GM21619 (cell line): ENCODE data around the gene KRT77.
"Not testable (repeated sequence)": the region's sequence is repeated elsewhere in the genome, so short reads cannot be mapped to it uniquely, and the experiment has no call there.

Source experiments
- ATAC-seq: cut with Tn5 transposase; IDR thresholded peaks from one replicate; pipeline ENCODE4 v1.9.1; 2021; ENCODE audit not compliant: unreplicated experiment

Gene KRT77

DNA sequence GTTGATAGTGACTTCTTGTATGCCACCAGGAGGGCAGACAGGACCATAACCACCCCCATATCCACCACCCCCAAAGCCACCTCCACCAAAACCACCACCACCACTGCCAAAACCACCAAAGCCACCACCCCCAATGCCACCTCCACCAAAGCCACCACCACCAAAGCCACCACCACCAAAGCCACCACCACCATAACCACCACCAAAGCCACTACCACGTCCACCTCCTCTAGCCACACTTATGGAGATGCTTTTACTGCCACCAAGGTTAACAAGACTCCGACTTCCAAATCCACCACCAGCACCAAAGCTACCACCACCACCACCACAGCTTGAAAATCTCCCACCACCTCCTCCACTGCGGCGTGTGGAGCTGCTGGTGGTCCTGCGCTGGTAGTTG is 23.4 kb downstream of the KRT77 start:
- ATAC-seq = no peak

GRCh38 chr12:52677671-52678070 is 25.7 kb downstream of the KRT77 start:
- ATAC-seq = no peak

DNA sequence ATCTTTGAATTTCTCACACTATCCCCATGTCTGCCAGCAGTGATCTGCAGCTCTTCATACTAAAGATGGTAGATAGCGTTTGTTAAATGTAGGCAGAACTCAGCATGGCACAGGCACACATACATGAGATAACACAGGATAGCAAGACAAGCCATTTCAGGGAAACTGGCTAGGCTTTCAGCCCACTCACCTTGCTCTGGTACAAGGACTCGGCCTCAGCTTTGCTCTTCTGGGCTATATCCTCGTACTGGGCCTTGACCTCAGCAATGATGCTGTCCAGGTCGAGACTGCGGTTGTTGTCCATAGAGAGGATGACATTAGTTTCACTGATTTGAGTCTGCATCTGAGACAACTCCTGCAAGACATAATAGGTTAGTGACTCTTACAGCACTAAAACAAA is 26.2 kb downstream of the KRT77 start:
- no peak for ATAC-seq

- ATAC-seq = no peak
Observed at GRCh38 chr12:52676163-52676562, 27.2 kb downstream of the KRT77 start.

DNA sequence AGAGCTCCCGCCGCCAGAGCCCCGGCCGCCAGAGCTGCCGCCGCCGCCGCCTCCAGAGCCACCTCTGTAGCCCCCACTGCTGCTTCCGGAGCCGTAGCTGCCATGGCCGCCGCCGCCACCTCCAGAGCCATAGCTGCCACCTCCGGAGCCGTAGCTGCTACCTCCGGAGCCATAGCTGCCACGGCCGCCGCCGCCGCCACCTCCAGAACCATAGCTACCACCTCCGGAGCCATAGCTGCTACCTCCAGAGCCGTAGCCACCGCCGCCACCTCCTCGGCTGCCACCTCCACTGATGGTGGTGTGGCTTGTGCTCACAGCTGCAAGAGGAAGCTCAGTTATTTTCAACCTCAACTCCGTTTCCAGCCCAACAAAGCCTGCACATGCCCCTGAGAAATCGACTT is 28.0 kb downstream of the KRT77 start:
- ATAC-seq = no peak

GRCh38 chr12:52674433-52674775 is 28.9 kb downstream of the KRT77 start:
- no peak for ATAC-seq

- no peak for ATAC-seq
Observed at GRCh38 chr12:52673713-52674432, 29.5 kb downstream of the KRT77 start.

DNA sequence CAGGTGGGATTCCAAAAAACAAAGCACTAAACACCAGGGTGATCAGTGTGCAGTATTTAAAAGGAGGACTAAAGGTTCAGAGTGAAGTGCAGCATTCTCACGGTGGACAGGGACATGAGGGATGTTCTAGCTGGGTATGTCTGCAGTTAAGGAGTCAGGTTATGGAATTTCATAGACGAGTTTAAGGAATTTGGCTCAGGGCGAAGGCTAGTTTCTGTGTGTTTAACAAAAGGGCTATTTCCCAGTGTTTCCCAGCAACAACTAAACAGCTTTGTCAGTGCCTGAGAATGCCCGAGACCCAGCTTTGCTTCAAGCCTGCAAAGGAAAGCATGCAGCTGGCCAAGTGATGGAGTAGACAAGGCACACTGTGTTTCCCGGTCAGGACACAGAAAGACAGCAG is 30.1 kb downstream of the KRT77 start:
- no peak for ATAC-seq

DNA sequence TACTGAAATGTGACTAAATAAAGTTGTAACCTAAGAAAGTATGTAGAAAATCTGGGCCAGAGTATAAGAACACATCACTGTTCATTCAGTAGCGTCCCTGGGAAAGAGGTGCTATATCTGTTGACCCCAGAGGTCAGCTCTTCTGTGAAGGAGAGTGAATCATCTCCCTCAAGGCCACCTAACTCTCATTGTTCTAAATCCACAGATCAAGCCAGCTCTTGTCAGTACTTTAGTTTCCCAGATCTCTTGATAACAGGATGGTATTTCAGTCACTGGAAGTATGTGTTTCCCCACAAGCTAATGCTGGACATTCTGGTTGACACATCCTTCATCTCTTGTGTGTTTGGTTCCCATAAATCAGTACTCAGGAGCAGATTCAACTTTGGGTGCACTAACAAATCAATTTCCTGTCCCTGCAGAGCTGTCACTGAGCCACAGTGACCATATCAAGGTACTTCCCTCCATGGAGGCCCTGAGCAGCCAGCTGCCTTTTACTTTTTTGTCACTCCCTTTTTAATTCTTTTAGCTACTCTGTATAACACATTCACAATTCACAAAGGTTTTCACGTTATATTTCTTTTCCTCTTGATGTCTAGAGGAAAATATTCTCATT is 30.9 kb downstream of the KRT77 start:
- no peak for ATAC-seq

DNA sequence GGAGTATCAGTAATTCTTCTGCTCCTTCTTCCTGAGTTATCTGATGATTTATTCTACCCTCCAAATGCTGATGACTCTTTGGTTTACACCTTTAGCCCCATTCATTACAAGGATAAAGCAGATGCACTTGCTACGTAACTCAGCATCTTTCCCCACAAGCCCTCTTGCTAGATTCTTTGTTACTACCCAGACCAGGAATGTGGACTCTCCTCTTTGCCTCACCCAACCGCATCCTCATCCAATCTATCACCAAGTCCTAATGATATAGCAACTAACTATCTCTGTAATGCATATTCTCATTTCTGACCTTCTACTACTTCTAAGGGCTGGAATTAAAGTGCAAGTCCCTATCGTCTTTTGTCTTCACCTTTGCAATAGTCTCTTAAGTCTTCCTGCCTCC is 32.4 kb downstream of the KRT77 start:
- no peak for ATAC-seq

GRCh38 chr12:52670506-52670905 is 32.8 kb downstream of the KRT77 start:
- no peak for ATAC-seq

DNA sequence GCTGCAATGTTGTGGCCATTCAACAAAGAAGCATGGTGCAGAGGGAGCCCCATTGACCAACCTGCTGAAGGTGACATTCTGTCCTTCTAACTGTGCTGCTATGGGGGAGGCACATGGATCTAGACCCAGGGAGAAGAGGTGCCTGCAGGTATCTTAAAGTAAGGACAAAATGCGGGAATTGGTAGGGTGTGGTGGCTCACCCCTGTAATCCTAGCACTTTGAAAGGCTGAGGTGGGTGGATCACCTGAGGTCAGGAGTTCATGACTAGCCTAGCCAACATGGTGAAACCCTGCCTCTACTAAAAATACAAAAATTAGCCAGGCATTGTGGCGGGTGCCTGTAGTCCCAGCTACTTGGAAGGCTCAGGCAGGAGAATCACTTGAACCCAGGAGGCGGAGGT is 33.4 kb downstream of the KRT77 start:
- ATAC-seq = not testable (repeated sequence)

- no peak for ATAC-seq
Observed at GRCh38 chr12:52669426-52669825, 33.9 kb downstream of the KRT77 start.

DNA sequence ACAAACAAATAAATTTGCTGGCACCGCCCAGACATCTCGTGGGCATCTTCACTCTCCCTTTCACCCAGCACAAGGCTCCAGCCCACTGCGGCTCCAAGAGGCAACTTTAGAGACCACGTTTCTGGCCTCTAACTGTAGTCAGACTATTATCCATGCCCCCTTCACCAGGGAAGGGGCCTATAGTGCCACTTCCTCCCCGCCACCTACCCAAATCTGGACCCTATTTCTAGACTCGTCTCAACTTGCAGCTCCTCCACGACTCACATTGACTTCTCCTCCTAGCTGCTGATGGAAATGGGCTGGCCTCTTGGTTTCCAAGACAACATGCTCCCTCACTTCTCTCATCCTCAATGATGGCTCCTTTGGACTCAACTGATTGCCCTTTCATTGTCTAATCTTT is 35.4 kb downstream of the KRT77 start:
- no peak for ATAC-seq

- no peak for ATAC-seq
Observed at GRCh38 chr12:52667509-52667908, 35.8 kb downstream of the KRT77 start.

GRCh38 chr12:52666471-52666870 is 36.9 kb downstream of the KRT77 start:
- ATAC-seq = no peak

DNA sequence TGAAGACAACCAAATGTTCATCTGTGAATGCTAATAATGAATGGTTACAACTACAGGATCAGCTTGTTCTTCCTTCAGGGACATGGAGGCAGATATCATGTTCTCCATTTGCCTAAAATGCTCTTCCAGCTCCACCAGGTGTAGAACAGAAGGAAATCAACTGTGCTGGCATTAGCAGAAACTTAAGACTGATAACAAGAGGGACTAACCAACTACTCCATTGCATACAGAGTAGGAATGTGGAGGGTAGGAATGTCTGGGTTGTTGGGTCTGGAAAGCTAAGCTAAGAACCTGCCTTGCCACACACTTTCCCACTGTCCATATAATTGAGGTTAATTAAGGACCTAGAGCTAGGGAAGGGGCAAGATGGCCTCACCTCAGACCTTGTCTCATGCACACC is 39.9 kb downstream of the KRT77 start:
- no peak for ATAC-seq

DNA sequence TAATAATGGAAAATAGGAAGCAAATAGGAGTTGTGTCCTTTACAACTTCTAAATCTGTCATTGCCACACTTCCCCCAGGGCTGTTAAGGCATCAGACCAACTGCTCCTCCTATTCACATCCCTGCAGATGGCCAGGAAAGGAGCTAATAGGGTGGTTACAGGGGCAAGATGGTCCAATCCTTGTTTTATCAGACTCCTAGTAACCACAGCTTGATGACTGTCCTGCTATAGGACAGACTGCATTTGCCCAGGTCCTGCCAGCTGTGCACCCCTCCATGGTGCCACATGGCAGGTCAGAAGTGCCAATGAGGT is 40.5 kb downstream of the KRT77 start:
- ATAC-seq = no peak

- no peak for ATAC-seq
Observed at GRCh38 chr12:52662093-52662917, 41.0 kb downstream of the KRT77 start.

GRCh38 chr12:52661668-52662067 is 41.7 kb downstream of the KRT77 start:
- no peak for ATAC-seq

DNA sequence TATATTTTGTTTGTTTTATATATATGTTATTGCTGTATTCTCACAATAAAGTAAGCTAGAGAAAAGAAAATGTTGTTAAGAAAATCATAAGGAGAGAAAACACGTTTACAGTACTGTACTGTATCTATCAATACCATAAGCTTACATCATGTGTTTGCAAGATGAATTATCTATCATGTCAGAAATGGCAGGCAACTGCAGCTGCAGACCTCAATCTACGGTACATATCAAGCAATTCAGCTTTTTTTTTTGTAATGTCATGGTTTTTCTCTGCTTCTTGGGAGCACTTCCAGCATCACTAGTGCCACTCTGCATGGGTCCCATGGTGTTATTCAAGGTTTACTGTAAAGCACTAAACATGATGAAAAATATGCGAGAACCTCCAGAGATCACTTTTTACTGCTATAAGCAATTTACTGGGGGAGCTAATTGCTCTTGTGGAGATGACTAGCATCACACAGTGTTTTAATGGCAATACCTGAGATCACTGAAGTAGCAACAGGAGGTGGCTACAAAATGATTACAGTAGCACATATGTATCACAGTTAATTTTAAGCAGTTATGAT is 42.3 kb downstream of the KRT77 start:
- ATAC-seq = no peak

DNA sequence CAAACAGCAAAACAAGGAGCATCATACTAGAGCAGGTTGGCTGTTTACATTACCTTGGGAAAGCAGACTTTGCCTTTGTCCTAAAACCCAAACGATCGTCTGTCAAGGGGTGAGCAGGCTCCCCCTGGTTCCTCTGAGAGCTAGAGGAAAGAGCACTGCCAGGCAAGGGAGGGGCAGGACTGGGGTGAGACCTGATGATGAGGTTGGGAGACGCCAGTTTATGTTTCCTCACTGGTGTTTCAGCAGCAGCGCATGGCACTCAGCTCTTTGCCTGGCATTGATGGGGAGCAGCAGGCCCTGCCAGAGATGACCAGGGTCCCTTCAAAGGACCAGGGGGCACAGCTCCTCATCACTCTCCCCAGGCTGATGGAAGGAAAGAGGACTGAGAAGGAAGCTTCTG is 43.4 kb downstream of the KRT77 start:
- no peak for ATAC-seq
